HG02623 (cell line): ENCODE data around the gene TFDP3.

Experiments
- ATAC-seq: cut with Tn5 transposase; IDR thresholded peaks from one replicate; pipeline ENCODE4 v1.9.1; 2021; ENCODE audit warnings: moderate library complexity; ENCODE audit not compliant: unreplicated experiment

Gene TFDP3, protein sequence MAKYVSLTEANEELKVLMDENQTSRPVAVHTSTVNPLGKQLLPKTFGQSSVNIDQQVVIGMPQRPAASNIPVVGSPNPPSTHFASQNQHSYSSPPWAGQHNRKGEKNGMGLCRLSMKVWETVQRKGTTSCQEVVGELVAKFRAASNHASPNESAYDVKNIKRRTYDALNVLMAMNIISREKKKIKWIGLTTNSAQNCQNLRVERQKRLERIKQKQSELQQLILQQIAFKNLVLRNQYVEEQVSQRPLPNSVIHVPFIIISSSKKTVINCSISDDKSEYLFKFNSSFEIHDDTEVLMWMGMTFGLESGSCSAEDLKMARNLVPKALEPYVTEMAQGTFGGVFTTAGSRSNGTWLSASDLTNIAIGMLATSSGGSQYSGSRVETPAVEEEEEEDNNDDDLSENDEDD

DNA sequence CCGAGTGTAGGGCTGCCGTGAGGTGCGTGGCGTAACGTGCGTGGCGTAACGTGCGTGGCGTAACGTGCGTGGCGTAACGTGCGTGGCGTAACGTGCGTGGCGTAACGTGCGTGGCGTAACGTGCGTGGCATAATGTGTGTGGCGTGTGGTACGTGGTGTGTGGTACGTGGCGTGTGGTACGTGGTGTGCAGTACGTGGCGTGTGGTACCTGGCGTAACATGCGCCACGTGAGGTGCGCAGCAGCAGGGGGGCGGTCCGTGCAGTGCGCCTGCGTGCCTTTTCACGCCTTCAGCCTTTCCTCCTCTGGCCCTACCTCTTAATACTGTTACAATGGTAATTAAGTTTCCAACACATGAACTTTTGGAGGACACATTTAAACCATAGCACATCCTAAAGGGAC lies at the start of gene TFDP3:
TSS of gene TFDP3 (minus strand) at position 26 of the 400 bp plus-strand sequence. CDS start 95 bp downstream, outside the sequence.
- ATAC-seq, result no peak

DNA sequence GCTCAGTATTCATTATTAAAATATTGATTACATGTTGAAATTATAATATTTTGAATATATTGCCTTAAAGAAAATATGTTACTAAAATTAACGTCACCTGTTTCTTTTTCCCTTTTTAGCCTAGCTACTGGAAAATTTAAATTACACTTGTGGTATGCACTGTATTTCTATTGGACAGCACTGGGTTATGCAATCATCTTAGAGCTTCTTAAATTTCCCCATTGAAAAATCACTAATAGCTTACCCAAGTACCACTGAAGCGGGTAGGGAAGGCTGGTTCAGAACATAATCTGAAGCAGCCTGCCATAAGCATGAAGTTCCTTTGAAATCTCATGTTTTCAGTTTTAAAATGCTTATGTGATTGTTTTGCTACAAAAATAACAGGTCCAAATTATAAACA lies 49.5 kb upstream of the TFDP3 start:
- ATAC-seq, result no peak

DNA sequence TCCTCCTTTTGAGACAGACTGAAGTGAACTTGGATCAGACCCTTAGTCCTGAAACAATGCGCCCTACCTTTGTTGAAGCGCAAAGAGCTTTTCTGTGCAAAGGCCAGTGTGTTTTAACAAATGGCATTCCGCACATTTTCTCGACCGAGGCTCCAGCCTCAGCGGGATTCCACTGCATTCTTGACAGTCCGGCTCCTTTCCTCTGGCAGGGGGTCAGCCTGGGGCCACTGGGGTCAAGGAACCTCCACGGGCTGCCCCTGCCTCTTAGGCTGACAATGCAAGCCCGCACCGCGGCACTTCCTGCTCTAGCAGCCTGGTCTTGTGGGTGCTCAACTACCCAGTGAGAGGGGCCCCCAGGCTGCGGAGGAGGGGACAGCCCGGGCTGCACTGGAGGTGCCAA lies 47.2 kb upstream of the TFDP3 start:
- no peak for ATAC-seq

DNA sequence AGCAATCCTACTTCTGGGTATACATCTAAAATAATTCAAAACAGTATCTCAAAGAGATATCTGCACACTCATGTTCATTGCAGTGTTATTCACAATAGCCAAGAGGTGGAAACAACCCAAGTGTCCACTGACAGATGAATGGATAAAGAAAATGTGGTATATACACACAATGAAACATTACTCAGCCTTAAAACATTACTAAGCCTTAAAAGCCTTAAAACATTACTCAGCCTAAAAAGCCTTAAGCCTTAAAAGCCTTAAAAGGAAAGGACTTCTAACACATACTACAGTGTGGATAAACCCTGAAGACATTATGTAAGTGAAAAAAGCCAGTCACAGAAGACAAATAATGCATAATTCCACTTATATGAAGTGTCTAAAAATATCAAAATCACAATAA lies 40.3 kb upstream of the TFDP3 start:
- no peak for ATAC-seq

DNA sequence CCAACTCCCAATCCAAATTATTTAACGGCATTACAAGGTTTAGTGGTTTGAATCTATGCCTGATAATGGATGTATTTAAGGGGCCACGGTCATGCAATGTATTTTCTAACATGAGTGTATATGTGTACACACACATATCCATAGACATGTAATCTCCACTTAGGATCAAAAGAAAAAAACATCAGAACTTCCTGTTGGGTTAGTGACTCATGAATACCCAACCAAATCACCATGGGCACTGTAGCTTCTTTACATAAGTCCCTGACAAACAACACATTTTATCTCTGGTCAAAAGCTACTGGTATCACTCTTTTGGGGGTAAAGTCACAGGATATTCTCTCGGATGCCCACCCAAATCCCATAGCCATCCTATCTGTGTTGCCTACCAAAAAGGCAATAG lies 36.5 kb upstream of the TFDP3 start:
- ATAC-seq, result no peak

- no peak for ATAC-seq
These were observed 33.0 kb upstream of the TFDP3 start for GRCh38 chrX:133251204-133251603.

DNA sequence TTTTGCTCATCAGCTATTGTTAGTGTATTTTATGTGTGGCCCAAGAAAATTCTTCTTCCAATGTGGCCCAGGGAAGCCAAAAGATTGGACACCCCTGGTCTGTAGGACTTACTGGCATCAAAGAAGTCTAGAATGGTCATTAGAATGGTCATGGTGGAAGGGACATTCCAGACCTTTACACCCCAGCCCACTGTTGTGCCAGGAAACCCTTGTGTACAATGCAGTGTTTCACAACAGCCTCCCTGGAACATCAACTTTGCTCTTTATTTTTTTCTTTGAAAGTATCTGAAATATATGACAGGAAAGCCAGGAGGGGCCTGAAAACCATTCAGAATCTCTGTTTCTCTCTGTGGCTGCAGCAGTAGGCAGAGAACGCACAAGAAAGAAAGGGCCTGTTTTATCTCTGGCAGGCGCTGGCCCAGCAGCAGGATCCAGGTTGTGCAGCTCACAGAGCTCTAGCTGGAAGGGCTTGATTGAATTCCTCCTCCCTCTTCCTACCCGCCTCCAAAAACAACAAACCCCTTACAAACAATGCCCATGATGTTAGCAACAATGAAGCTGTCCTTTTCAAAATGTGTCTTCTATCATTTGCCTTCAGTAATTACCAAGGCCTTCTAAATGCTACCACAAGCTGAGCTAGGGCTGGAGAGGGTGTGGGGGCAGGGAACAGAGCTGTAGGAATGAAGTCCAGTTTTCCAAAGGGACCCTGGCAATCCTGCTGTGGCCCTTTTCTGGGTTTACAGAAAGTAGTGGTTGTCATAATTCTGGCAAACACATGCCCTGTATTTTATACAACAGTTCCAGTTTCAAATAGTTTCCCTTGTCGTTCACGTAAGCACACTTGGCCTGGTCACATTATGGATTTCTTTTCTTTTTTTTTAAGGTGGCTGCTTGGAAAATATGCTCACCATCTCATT lies 32.3 kb upstream of the TFDP3 start:
- no peak for ATAC-seq

GRCh38 chrX:133249266-133250058 lies 31.3 kb upstream of the TFDP3 start:
- ATAC-seq, result no peak

DNA sequence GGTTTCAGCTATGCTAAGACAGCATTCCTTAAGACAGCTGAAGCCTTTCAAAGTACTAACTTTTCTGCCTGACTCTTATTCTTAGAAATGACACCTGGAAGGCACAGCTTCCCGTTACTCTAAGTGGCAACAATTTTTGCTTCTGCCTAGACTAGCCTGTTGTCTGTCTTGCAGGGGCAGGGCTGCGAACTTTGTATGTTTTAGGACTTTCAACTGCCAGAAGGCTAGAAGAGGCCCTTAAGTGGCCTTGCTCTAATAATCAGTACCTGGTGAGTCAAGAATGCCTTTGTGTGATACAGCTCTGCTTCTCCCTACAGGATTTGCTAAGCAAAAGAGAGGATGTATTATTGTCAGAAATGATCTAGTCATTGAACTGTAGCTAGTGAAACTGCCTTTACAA lies 30.0 kb upstream of the TFDP3 start:
- ATAC-seq, result no peak

DNA sequence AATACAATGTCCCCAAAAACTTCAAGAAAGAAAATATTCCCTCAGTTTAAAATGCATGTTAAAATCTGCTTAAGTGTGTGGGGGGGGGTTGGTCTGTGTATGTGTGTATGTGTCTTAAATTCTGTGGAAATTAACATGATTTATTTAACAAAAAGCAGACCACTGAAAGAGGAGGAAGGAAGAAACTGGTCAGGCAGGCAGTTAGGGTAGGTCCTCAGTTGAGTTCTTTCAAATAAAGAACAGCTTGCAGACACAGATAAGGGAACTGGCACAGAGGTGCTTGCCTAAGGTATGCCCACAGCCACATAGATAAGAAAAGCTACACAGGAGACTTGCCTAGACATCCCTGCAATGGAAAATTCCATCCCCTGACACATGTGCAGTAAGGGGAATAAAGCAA lies 28.8 kb upstream of the TFDP3 start:
- ATAC-seq, result no peak

- ATAC-seq, result no peak
These were observed 17.7 kb upstream of the TFDP3 start for GRCh38 chrX:133235830-133236229.

GRCh38 chrX:133232331-133232730 lies 14.2 kb upstream of the TFDP3 start:
- ATAC-seq, result no peak

GRCh38 chrX:133229361-133229760 lies 11.2 kb upstream of the TFDP3 start:
- no peak for ATAC-seq

GRCh38 chrX:133215747-133216146 lies 2.4 kb downstream of the TFDP3 start:
- ATAC-seq, result no peak

DNA sequence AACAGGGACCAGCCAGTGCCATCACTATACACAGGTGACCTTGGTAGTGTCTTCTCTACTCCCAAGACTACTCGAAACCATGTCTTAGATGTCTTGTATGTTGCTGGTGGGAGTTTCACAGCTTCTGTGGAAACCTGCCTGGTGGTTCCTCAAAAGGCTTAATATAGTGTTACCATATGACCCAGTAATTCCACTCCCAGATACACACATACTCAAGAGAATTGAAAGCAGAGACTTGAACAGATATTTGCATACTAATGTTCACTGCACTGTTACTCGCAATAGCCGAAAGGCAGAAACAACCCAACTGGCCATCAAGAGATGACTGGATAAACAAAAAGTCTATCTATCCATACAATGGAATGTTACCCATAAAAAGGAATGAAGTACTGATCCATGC lies 3.1 kb downstream of the TFDP3 start:
- no peak for ATAC-seq

DNA sequence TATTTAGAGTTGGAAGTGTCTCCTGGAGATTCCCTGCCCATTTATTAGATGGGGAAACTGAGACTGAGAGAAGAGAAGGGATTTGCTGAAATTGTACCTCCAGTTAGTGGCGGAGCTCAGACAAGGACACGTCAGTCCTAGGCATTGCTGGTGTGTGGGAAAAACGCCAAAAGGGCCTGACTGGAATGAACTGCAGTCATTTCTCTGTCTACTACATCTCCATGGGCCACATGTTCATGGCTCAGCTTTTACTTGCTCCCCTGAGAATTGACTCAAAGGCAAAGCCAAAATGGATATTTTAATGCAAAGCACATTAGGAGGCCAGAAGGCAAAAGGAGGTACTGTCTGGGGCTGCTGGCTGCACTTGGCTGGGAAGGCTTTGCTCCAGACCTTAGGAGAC lies 3.9 kb downstream of the TFDP3 start:
- ATAC-seq, result no peak

GRCh38 chrX:133213117-133213516 lies 5.0 kb downstream of the TFDP3 start:
- no peak for ATAC-seq

GRCh38 chrX:133207751-133208150 lies 10.4 kb downstream of the TFDP3 start:
- no peak for ATAC-seq

- no peak for ATAC-seq
These were observed 26.5 kb downstream of the TFDP3 start for GRCh38 chrX:133191739-133192039.

DNA sequence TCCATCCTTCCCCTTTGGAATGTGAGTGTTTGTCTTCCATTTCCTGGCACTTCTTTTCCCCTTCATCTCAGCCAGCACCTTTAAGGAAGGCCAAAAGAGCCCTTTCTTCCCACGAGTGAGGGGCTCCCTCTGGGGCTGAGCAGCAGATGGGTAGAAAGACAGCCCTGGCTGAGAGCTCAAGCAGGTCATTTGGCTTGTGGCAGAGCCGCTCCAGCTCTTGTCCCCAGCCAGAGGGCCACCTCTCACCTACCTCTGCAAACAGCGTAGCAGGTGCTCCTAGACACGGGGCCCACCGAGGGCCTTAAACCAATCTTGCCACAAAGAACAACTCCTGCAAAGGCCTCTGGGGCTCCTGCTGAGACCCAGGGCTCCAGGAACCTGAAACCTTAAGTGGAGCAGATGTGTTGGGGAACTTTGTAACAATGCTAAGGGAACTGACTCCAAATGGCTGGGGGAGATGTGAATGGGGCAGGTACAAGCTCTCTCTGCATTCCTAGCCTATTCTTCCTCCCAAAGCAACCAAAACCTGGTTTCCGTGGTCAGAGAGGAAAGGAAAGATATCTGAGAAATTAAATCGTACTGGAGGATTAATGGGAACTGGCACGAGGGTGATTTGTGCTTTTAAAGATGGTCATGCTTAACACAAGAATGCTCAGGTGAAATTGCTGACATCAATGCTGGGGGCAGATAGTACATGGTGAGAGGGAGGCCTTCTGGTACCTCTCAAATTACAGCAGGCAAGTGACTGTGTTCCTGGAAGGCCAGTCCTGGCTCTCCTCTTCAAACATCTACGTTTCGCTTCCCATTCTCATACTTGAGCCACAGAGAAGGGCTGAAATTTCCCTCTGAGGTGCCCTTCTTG lies 27.0 kb downstream of the TFDP3 start:
- no peak for ATAC-seq
